Globus pallidus (tissue), 1 donor: Measurements from ENCODE around the gene BMP5.
A peak's percentile ranks its signal among the peaks of the same experiment; 100 is the strongest.
"Not testable (repeated sequence)": the region's sequence is repeated elsewhere in the genome, so short reads cannot be mapped to it uniquely, and the experiment has no call there.

Experiments used
- DNase-seq: peaks from one replicate; pipeline ENCODE4 v3.0.0-alpha.2; 2015; ENCODE audit warnings: low spot score

Gene BMP5

GRCh38 chr6:55875400-55875799, at the start of gene BMP5:
TSS of gene BMP5 (minus strand) at chr6:55875590. CDS start at chr6:55874865, 725 bp downstream.
- no peak for DNase-seq

- DNase-seq: no peak
Measured at GRCh38 chr6:55922406-55922805, 47.0 kb upstream of the BMP5 start.

GRCh38 chr6:55919716-55920308, 44.4 kb upstream of the BMP5 start:
- DNase-seq: no peak

GRCh38 chr6:55918639-55919038, 43.2 kb upstream of the BMP5 start:
- no peak for DNase-seq

- no peak for DNase-seq
Measured at GRCh38 chr6:55917751-55918415, 42.5 kb upstream of the BMP5 start.

- no peak for DNase-seq
Measured at GRCh38 chr6:55916188-55916587, 40.8 kb upstream of the BMP5 start.

GRCh38 chr6:55913228-55914195, 38.1 kb upstream of the BMP5 start:
- no peak for DNase-seq

GRCh38 chr6:55910466-55910865, 35.1 kb upstream of the BMP5 start:
- DNase-seq: not testable (repeated sequence)

- not testable (repeated sequence) for DNase-seq
Measured at GRCh38 chr6:55909911-55910310, 34.5 kb upstream of the BMP5 start.

GRCh38 chr6:55902796-55903195, 27.4 kb upstream of the BMP5 start:
- DNase-seq: no peak

- DNase-seq: no peak
Measured at GRCh38 chr6:55901765-55902270, 26.4 kb upstream of the BMP5 start.

- DNase-seq: no peak
Measured at GRCh38 chr6:55898342-55898741, 23.0 kb upstream of the BMP5 start.

GRCh38 chr6:55897346-55897745, 22.0 kb upstream of the BMP5 start:
- no peak for DNase-seq

GRCh38 chr6:55895972-55896730, 20.8 kb upstream of the BMP5 start:
- DNase-seq: no peak

GRCh38 chr6:55892749-55893357, 17.5 kb upstream of the BMP5 start:
- no peak for DNase-seq

- DNase-seq: no peak
Measured at GRCh38 chr6:55888917-55889316, 13.5 kb upstream of the BMP5 start.

- peak; percentile 2 for DNase-seq
Measured at GRCh38 chr6:55886185-55886836, 10.9 kb upstream of the BMP5 start.

- DNase-seq: no peak
Measured at GRCh38 chr6:55882718-55883569, 7.6 kb upstream of the BMP5 start.

- DNase-seq: no peak
Measured at GRCh38 chr6:55877283-55877682, 1.9 kb upstream of the BMP5 start.

- no peak for DNase-seq
Measured at GRCh38 chr6:55874316-55874715, 1.1 kb downstream of the BMP5 start.
